ENCODE data around the gene MRS2.

DNA sequence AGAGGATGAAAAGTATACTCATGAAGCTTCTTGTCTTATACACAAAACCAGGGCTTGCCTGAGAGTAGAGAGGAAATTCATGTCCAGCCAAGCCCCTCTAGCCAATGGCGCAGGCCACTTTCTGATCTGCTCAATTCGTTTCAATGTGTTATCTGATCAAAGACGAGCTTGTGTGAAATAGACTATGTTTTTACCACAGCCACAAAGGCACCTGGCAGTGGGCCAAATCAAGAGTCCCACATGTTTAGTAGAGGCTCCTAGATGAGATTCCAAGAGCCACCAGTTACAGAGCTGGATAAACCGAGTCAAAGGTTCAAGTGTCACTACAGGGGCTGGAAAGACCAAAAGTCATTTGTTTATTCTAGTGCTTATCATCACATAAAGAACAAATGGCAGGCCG lies 51.7 kb downstream of the MRS2 start:
- TF ChIP-seq BHLHE40 (IDR thresholded peaks at IDR 0.05; ENCODE audit: borderline replicate concordance): no peak
- TF ChIP-seq SP1 (IDR thresholded peaks at IDR 0.05): no peak
- TF ChIP-seq ELF4 (IDR thresholded peaks at IDR 0.05): no peak
- TF ChIP-seq ZNF384 (IDR thresholded peaks at IDR 0.05): no peak
- TF ChIP-seq SUZ12 (IDR thresholded peaks at IDR 0.05): no peak
- TF ChIP-seq ARNT (IDR thresholded peaks at IDR 0.05): no peak
- no peak for TF ChIP-seq TARDBP (IDR thresholded peaks at IDR 0.05)
- TF ChIP-seq FOXK2 (IDR thresholded peaks at IDR 0.05): no peak
- no peak for TF ChIP-seq LEF1 (IDR thresholded peaks at IDR 0.05; ENCODE audit: borderline replicate concordance)
- no peak for TF ChIP-seq FOXM1 (IDR thresholded peaks at IDR 0.05; ENCODE audit: borderline replicate concordance)
- TF ChIP-seq HDGF (IDR thresholded peaks at IDR 0.05; ENCODE audit: borderline replicate concordance): no peak
- TF ChIP-seq NFRKB (IDR thresholded peaks at IDR 0.05): no peak
- no peak for TF ChIP-seq L3MBTL2 (conservative IDR thresholded peaks at IDR 0.05)
- TF ChIP-seq, protein P1, sequence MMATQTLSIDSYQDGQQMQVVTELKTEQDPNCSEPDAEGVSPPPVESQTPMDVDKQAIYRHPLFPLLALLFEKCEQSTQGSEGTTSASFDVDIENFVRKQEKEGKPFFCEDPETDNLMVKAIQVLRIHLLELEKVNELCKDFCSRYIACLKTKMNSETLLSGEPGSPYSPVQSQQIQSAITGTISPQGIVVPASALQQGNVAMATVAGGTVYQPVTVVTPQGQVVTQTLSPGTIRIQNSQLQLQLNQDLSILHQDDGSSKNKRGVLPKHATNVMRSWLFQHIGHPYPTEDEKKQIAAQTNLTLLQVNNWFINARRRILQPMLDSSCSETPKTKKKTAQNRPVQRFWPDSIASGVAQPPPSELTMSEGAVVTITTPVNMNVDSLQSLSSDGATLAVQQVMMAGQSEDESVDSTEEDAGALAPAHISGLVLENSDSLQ (IDR thresholded peaks at IDR 0.05): no peak

Measured in HEK293T (cell line).